GM18505 (cell line): ENCODE data around the gene C7orf57.
"Not testable (repeated sequence)": the region's sequence is repeated elsewhere in the genome, so short reads cannot be mapped to it uniquely, and the experiment has no call there.

Source experiments
- ATAC-seq: cut with Tn5 transposase; IDR thresholded peaks from one replicate; pipeline ENCODE4 v1.9.1; 2021; ENCODE audit not compliant: unreplicated experiment
- POLR2A ChIP-seq: IDR thresholded peaks from 4 replicates; pipeline ENCODE4 v1.6.1; 2011; ENCODE audit warnings: borderline replicate concordance; ENCODE audit not compliant: insufficient read depth, insufficient read length; ENCODE audit errors: extremely low read depth

C7orf57 gene

GRCh38 chr7:48042636-48043035, 7.3 kb downstream of the C7orf57 start:
- ATAC-seq: no peak
- no peak for TF ChIP-seq POLR2A

- TF ChIP-seq POLR2A: no peak
- no peak for ATAC-seq
Observed at GRCh38 chr7:48045195-48045765, 9.9 kb downstream of the C7orf57 start.

- TF ChIP-seq POLR2A: no peak
- no peak for ATAC-seq
Observed at GRCh38 chr7:48046458-48046857, 11.1 kb downstream of the C7orf57 start.

- no peak for TF ChIP-seq POLR2A
- ATAC-seq: no peak
Observed at GRCh38 chr7:48048113-48048512, 12.8 kb downstream of the C7orf57 start.

- TF ChIP-seq POLR2A: no peak
- no peak for ATAC-seq
Observed at GRCh38 chr7:48049850-48050249, 14.5 kb downstream of the C7orf57 start.

GRCh38 chr7:48052748-48053147, 17.4 kb downstream of the C7orf57 start:
- no peak for TF ChIP-seq POLR2A
- no peak for ATAC-seq

GRCh38 chr7:48053736-48054135, 18.4 kb downstream of the C7orf57 start:
- no peak for TF ChIP-seq POLR2A
- no peak for ATAC-seq

DNA sequence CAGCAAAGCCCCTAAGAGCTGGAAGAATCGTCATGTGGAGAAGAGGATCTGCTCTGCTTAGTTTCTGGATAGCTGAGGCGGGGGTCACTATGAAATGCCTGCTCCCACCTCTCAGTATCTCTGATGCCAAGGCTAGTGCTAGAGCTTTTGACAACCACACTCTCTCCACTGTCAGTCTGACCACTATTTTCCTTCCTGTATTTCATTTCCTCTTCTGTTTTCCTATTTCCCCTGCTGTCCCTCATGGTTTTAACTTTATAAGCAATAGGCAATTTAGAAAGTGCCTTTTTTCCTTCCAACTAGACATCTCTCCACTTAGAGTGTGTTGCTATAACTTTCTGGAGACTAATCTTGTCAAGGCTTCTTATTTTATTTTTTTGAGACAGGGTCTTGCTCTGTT, 23.6 kb downstream of the C7orf57 start:
- ATAC-seq: no peak
- no peak for TF ChIP-seq POLR2A

- no peak for TF ChIP-seq POLR2A
- ATAC-seq: no peak
Observed at GRCh38 chr7:48059706-48060105, 24.4 kb downstream of the C7orf57 start.

GRCh38 chr7:48063985-48064384, 28.6 kb downstream of the C7orf57 start:
- TF ChIP-seq POLR2A: no peak
- no peak for ATAC-seq

GRCh38 chr7:48067475-48067874, 32.1 kb downstream of the C7orf57 start:
- TF ChIP-seq POLR2A: no peak
- no peak for ATAC-seq

DNA sequence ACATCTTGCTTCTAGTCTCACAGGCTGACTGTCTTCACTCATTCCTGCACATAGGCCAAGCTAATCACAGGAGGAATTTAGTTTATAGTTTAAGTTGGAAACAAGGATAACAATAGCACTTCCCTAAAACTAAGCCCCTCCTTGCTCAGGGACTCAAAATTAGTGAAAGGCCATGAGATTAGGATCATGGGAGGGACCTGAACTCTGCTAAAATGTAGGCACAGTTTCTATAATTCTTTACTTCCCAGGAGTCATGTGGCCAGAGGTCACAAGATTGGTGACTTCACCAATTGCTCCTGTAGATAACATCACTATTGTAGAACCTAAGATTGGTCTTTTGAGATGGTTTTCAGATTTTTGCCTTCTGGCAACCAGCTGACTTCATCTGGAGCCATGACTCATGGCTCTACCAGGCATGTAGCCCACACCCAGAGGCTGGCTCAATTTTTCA, 38.9 kb downstream of the C7orf57 start:
- ATAC-seq: no peak
- no peak for TF ChIP-seq POLR2A

DNA sequence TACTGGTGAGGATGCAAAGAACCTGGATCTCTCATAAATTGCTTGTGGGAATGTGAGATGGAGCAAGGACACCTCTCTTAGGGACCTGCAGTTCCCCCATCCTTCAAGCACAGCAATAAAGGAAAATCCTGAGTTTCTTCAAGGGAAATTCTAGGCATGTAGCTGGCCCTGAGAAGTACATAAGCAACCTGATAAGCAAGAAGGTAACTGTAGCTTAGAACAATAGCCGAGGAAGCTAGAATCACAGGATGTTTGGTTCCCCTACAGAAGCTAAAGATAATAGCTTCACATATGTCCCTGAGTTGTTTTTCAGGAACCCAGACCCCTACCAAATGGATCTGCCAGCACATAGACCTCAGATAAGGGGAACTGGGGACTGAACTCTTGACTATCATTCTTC, 42.1 kb downstream of the C7orf57 start:
- no peak for ATAC-seq
- no peak for TF ChIP-seq POLR2A

DNA sequence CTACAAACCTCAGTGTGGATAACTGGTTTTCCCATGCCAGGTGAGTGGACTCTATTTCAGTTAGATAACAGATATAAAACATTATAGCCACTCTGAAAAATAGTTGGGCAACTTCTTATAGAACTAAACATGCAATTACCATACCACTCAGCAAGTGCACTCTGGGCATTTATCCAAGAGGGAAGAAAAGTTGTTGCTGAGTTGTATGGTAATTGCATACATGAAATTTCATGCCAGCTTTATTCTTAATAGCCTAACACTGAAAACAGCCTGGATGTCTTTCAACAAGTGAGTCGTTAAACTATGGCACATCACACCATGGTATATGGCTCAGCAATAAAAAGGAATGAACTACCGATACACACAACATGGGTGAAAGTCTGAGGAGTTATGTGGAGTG, 43.1 kb downstream of the C7orf57 start:
- no peak for ATAC-seq
- TF ChIP-seq POLR2A: no peak

DNA sequence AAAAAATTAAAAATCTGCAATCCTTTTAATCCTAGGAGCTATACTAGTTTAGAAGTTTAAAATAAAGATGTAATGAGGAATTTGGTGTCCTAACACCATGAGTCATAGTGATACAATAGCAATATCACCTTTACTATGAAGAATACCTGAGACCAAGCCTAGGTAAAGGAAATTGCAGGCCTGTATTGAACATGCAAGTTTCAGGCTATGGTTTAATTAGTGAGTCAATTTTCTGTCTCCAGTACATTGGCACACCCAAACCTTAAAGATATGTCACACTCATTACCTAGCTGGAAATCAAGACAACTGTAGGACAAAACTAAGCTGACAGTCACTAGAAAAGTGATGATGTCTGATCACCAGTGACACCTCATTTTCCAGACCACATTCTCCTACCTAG, 47.0 kb downstream of the C7orf57 start:
- ATAC-seq: not testable (repeated sequence)
